NCI-H345 (cell line): ENCODE measurements around the gene UBR1.
"Not testable (repeated sequence)": the region's sequence is repeated elsewhere in the genome, so short reads cannot be mapped to it uniquely, and the experiment has no call there.

Experiments used
- DNase-seq: peaks from one replicate; lab custom pipeline; 2025; lab: John Stamatoyannopoulos, UW

UBR1 gene

DNA sequence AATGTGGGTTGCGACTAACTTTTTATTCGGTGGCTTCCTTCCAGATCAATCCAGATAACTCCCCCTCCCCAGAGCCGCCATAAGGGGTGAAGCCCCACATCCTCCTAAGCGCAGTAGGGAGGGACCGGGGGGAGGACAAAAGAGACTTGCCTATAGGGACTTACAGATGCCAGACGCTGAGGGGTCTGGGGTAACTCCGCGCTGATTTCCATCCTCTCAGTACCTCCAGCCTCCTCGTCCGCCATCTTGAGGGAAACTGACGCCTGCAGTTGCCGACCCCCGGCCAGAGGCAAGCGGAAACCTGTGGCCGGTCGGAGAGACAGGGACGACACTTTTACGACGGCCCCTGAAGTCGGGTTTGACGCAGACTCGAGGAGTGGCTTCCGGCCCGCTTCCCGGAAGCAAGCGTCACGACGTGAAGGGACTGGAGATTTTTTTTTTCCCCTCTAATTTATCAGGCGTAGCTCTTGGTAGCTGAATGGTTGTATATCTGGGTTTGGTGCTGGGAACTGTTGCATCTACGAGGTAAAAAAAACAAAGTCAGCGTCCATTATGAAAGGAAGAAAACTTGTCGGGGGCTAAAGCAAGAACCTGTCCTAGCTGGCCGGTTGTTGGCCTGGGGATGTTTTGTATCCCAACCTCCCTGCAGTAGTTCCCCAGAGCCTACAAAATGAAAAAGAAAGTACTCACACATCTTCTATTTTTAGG lies at the start of gene UBR1:
TSS of gene UBR1 (minus strand) at position 261 of the 708 bp plus-strand sequence. CDS start at position 245, 16 bp downstream.
- peak; percentile 86 for DNase-seq

GRCh38 chr15:43153269-43153668 lies 47.4 kb upstream of the UBR1 start:
- no peak for DNase-seq

DNA sequence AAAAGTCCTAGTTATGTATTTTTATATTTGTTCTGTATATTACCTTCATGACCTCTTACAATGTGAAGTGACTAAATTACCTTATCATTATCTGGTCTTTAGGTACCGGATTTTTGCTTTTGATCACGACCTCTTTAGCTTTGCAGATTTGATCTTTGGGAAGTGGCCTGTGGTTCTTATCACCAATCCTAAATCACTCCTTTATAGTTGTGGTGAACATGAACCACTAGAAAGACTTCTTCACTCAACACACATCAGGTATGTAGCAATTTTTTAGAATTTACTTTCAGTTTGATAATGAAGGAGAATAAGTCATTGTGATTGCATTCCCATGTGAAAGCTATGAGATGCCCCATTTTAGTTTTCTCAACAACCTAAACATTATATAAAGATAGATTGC lies 45.9 kb upstream of the UBR1 start:
- DNase-seq: no peak

GRCh38 chr15:43150191-43150929 lies 44.5 kb upstream of the UBR1 start:
- DNase-seq: no peak

DNA sequence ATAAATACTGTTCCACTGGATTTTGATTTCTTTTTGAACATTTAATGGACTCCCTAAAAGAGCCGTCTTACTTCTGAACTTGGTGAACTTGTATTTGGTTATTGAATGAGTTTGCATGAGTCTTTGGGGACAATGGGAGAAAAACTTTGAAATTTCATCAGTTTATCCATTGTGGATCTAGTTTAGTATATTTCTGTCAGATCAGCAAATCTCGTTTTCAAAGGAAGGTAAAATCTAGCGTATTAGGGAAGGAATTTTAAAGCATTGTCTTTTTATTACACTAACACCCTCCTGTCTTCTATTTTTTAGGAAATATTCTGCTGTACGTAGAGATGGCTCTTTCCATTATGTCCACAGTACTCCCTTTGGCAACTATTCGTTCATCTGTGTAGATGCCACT lies 40.3 kb upstream of the UBR1 start:
- DNase-seq: no peak

- DNase-seq: no peak
These were observed 38.7 kb upstream of the UBR1 start for GRCh38 chr15:43144512-43144911.

- no peak for DNase-seq
These were observed 37.5 kb upstream of the UBR1 start for GRCh38 chr15:43143203-43143941.

DNA sequence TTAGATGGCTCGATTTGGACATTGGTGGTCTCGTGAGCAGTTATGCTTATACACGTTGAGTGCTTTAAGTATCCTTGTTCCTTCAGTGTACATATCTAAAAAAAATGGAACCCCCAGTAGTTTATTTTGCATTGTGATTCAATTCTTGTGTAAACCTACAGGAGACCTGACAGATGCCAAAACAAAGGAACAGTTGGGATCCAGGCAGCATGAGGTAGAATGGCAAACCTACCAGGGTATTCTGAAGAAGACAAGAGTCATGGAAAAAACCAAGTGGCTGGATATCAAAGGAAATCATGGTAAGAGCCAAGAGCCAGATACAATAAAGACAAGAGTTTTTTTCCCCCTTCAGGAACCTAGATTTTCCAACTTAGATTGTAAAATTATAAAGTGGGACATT lies 29.5 kb upstream of the UBR1 start:
- peak; percentile 62 for DNase-seq

- DNase-seq: no peak
These were observed 28.4 kb upstream of the UBR1 start for GRCh38 chr15:43134157-43134635.

DNA sequence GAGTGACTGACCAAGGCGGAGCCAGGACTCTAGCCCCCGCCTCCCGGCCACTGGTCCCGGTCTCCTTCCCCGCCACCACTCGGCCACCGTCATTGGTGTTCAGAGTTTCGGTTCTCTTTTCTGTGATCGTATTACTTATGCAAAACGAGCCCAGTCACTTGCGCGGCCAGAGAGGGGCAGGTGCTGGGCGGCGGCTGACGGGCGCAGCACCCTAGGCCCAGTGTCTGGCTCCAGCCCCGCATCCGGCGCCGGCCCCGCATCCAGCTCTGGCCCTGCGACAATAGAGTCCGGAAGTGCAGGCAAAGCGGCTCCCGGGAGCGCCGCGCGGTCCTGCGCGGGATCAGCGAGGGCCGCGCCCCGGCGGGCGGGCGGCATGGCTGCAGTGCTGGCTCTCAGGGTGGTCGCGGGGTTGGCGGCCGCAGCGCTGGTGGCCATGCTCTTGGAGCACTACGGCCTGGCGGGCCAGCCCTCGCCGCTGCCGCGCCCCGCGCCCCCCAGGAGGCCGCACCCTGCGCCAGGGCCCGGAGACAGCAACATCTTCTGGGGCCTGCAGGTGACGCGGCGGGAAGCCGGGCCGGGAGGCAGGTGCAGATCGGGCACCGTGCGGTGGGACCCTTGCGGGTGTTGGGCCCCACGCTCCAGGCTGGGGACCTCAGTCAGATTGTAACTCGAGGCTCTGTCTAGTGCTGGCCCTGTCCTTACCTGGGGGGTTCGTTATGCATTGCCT lies 27.8 kb upstream of the UBR1 start, which contains the start of gene TMEM62:
TSS of gene TMEM62 (plus strand) at position 157 of the 727 bp plus-strand sequence. CDS start at position 374, 217 bp downstream.
- DNase-seq: peak; percentile 27

GRCh38 chr15:43132830-43133429 lies 27.1 kb upstream of the UBR1 start:
- DNase-seq: no peak

- no peak for DNase-seq
These were observed 23.1 kb upstream of the UBR1 start for GRCh38 chr15:43128980-43129335.

DNA sequence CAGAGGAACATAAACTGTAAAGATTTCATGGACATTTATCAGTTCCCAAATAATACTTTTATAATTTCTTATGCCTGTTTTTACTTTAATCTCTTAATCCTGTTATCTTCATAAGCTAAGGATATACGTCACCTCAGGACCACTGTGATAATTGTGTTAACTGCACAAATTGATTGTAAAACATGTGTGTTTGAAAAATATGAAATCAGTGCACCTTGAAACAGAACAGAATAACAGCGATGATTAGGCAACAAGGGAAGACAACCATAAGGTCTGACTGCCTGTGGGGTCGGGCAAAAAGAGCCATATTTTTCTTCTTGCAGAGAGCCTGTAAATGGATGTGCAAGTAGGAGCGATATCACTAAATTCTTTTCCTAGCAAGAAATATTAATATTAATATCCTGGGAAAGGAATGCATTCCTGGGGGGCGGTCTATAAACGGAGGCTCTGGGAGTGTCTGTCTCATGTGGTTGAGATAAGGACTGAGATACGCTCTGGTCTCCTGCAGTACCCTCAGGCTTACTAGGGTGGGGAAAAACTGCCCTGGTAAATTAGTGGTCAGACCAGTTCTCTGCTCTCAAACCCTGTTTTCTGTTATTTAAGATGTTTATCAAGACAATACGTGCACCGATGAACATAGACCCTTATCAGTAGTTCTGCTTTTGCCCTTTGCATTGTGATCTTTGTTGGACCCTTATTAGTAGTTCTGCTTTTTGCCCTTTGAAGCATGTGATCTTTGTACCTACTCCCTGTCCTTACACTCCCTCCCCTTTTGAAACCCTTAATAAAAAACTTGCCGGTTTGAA lies 22.5 kb upstream of the UBR1 start:
- DNase-seq: not testable (repeated sequence)

GRCh38 chr15:43127752-43128151 lies 21.9 kb upstream of the UBR1 start:
- DNase-seq: peak; percentile 83

GRCh38 chr15:43126356-43126755 lies 20.5 kb upstream of the UBR1 start:
- no peak for DNase-seq

GRCh38 chr15:43125100-43125661 lies 19.3 kb upstream of the UBR1 start:
- DNase-seq: no peak

DNA sequence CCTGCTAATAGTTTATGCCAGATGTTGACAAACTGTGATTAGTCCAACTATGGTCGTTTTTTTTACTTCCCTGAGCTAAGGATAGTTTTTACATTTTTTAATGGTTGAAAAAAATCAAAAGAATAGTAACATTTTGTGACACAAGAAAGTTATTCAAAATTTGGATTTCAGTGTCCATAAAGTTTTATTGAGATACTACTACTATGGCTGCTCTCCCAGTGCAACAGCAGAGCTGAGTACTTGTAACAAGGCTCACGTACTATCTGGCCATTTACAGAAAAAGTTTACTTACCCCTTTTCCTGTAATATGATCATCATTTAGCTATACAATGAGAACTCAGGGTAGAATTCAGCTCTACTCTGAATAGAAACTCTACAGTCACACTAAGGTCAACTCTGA lies 16.0 kb upstream of the UBR1 start:
- DNase-seq: no peak

GRCh38 chr15:43118829-43119228 lies 13.0 kb upstream of the UBR1 start:
- no peak for DNase-seq

GRCh38 chr15:43118286-43118685 lies 12.4 kb upstream of the UBR1 start:
- no peak for DNase-seq

- DNase-seq: no peak
These were observed 5.5 kb upstream of the UBR1 start for GRCh38 chr15:43111354-43111753.
